ENCODE results near the gene CCL17.
"Not testable (repeated sequence)": the region's sequence is repeated elsewhere in the genome, so short reads cannot be mapped to it uniquely, and the experiment has no call there.

Gene CCL17

GRCh38 chr16:57403965-57404817 lies at the start of gene CCL17:
Gene CCL17 (plus strand): TSS chr16:57404767. CDS start chr16:57413933, 9,166 bp downstream.
- no peak for DNase-seq

GRCh38 chr16:57355898-57356414 lies 48.6 kb upstream of the CCL17 start:
- DNase-seq = no peak

- DNase-seq = no peak
Measured at GRCh38 chr16:57356547-57356946, 48.0 kb upstream of the CCL17 start.

GRCh38 chr16:57357330-57358085 lies 47.1 kb upstream of the CCL17 start:
- DNase-seq = no peak

- DNase-seq = no peak
Measured at GRCh38 chr16:57358086-57358420, 46.5 kb upstream of the CCL17 start.

- DNase-seq = no peak
Measured at GRCh38 chr16:57358527-57359095, 46.0 kb upstream of the CCL17 start, which contains the start of gene CCL22. Gene CCL22 (plus strand): TSS chr16:57358783. CDS start chr16:57358817, 34 bp downstream.

- DNase-seq = no peak
Measured at GRCh38 chr16:57360321-57360935, 44.1 kb upstream of the CCL17 start.

- no peak for DNase-seq
Measured at GRCh38 chr16:57361404-57361803, 43.2 kb upstream of the CCL17 start.

- no peak for DNase-seq
Measured at GRCh38 chr16:57364143-57364542, 40.4 kb upstream of the CCL17 start.

- no peak for DNase-seq
Measured at GRCh38 chr16:57366544-57367040, 38.0 kb upstream of the CCL17 start.

GRCh38 chr16:57367116-57367752 lies 37.3 kb upstream of the CCL17 start:
- no peak for DNase-seq

- no peak for DNase-seq
Measured at GRCh38 chr16:57371494-57372371, 32.8 kb upstream of the CCL17 start.

- no peak for DNase-seq
Measured at GRCh38 chr16:57372372-57373116, 32.0 kb upstream of the CCL17 start, which contains the start of gene CX3CL1. Gene CX3CL1 (plus strand): TSS chr16:57372490. CDS start chr16:57372569, 79 bp downstream.

- DNase-seq = no peak
Measured at GRCh38 chr16:57373117-57373947, 31.2 kb upstream of the CCL17 start.

- no peak for DNase-seq
Measured at GRCh38 chr16:57374067-57374534, 30.5 kb upstream of the CCL17 start.

- not testable (repeated sequence) for DNase-seq
Measured at GRCh38 chr16:57374925-57375465, 29.6 kb upstream of the CCL17 start.

GRCh38 chr16:57376313-57376818 lies 28.2 kb upstream of the CCL17 start:
- DNase-seq = no peak

GRCh38 chr16:57377080-57377841 lies 27.3 kb upstream of the CCL17 start:
- DNase-seq = no peak
